ENCODE results near the gene CHST10. TPM values are rescaled to one million over a fixed set of nuclear protein-coding genes. Genes with fewer than 3 reads are reported as not detected.

Gene CHST10
- total RNA-seq, 4 donors from 2014 or later = 1.7 to 5.6 (median 2.4) TPM

GRCh38 chr2:100412881-100413321 is 4.6 kb downstream of the CHST10 start:
- TF ChIP-seq CTCF (IDR thresholded peaks at IDR 0.05; ENCODE audit: low read depth) = no peak

- TF ChIP-seq CTCF (IDR thresholded peaks at IDR 0.05; ENCODE audit: low read depth) = no peak
These were observed 5.0 kb downstream of the CHST10 start for GRCh38 chr2:100412466-100412865.

- TF ChIP-seq CTCF (IDR thresholded peaks at IDR 0.05; ENCODE audit: low read depth) = no peak
These were observed 5.6 kb downstream of the CHST10 start for GRCh38 chr2:100411841-100412292.

- no peak for TF ChIP-seq CTCF (IDR thresholded peaks at IDR 0.05; ENCODE audit: low read depth)
These were observed 7.4 kb downstream of the CHST10 start for GRCh38 chr2:100409975-100410647.

- TF ChIP-seq CTCF (IDR thresholded peaks at IDR 0.05; ENCODE audit: low read depth) = no peak
These were observed 8.0 kb downstream of the CHST10 start for GRCh38 chr2:100409461-100409860.

GRCh38 chr2:100408941-100409340 is 8.5 kb downstream of the CHST10 start:
- no peak for TF ChIP-seq CTCF (IDR thresholded peaks at IDR 0.05; ENCODE audit: low read depth)

- no peak for TF ChIP-seq CTCF (IDR thresholded peaks at IDR 0.05; ENCODE audit: low read depth)
These were observed 9.4 kb downstream of the CHST10 start for GRCh38 chr2:100408104-100408503.

All from subcutaneous adipose tissue (tissue), 4 donors.